Measurements from ENCODE around the gene NR3C2. TPM values are rescaled to one million over a fixed set of nuclear protein-coding genes. Genes with fewer than 3 reads are reported as not detected.

Gene NR3C2
- total RNA-seq, 2 experiments from 2014 or later: 6.1 to 6.4 TPM

GRCh38 chr4:148081267-148081666 lies 360.9 kb downstream of the NR3C2 start:
- intact Hi-C loops (cut with micrococcal nuclease): no loop called here
- H3K27ac Mint-ChIP-seq: no peak overlapping the region
- POLR2A ChIA-PET: interaction anchor here (0.6 kb wide), 1 partner anchor 171 kb away, joined by 6 read pairs; no protein-coding TSS in a partner anchor
- TF ChIP-seq CTCF (IDR thresholded peaks at IDR 0.05): no peak
- DNase-seq: no peak
- peaks cover 18% of the 10 kb centered on the region for H3K9me3 Mint-ChIP-seq
- peaks cover 18% of the 10 kb centered on the region for H3K4me1 Mint-ChIP-seq (ENCODE audit: low read depth)
- CTCF ChIA-PET: no interaction called here
- no peak overlapping the region for H3K4me3 Mint-ChIP-seq
- peaks cover 57% of the 10 kb centered on the region for H3K36me3 Mint-ChIP-seq (ENCODE audit: low read depth)
- ATAC-seq: no peak
- no peaks in the 10 kb centered on the region for H3K27me3 Mint-ChIP-seq

GRCh38 chr4:148079961-148080360 lies 362.3 kb downstream of the NR3C2 start:
- no peak for DNase-seq
- peaks cover 61% of the 10 kb centered on the region for H3K36me3 Mint-ChIP-seq (ENCODE audit: low read depth)
- TF ChIP-seq CTCF (IDR thresholded peaks at IDR 0.05): no peak
- ATAC-seq: no peak
- H3K9me3 Mint-ChIP-seq: peaks cover 23% of the 10 kb centered on the region
- no peak overlapping the region for H3K4me3 Mint-ChIP-seq
- POLR2A ChIA-PET: no interaction called here
- no peaks in the 10 kb centered on the region for H3K27me3 Mint-ChIP-seq
- CTCF ChIA-PET: interaction anchor here (1.1 kb wide), 1 partner anchor 34 kb away, joined by 3 read pairs; no protein-coding TSS in a partner anchor
- peaks cover 7% of the 10 kb centered on the region for H3K4me1 Mint-ChIP-seq (ENCODE audit: low read depth)
- no peak overlapping the region for H3K27ac Mint-ChIP-seq
- intact Hi-C loops (cut with micrococcal nuclease): no loop called here

GRCh38 chr4:148078061-148078460 lies 364.2 kb downstream of the NR3C2 start:
- intact Hi-C loops (cut with micrococcal nuclease): no loop called here
- no peaks in the 10 kb centered on the region for H3K27me3 Mint-ChIP-seq
- H3K36me3 Mint-ChIP-seq (ENCODE audit: low read depth): peaks cover 71% of the 10 kb centered on the region
- H3K9me3 Mint-ChIP-seq: peaks cover 30% of the 10 kb centered on the region
- POLR2A ChIA-PET: no interaction called here
- H3K4me1 Mint-ChIP-seq (ENCODE audit: low read depth): no peaks in the 10 kb centered on the region
- no peak overlapping the region for H3K4me3 Mint-ChIP-seq
- TF ChIP-seq CTCF (IDR thresholded peaks at IDR 0.05): no peak
- no peak overlapping the region for H3K27ac Mint-ChIP-seq
- ATAC-seq (no peak), DNase-seq (no peak)
- CTCF ChIA-PET: interaction anchor here (0.6 kb wide), 2 partner anchors 14 to 26 kb away, joined by 3 read pairs; no protein-coding TSS in a partner anchor

GRCh38 chr4:148077581-148077980 lies 364.6 kb downstream of the NR3C2 start:
- TF ChIP-seq CTCF (IDR thresholded peaks at IDR 0.05): no peak
- peaks cover 73% of the 10 kb centered on the region for H3K36me3 Mint-ChIP-seq (ENCODE audit: low read depth)
- POLR2A ChIA-PET: no interaction called here
- no peak overlapping the region for H3K4me3 Mint-ChIP-seq
- intact Hi-C loops (cut with micrococcal nuclease): no loop called here
- no peak for DNase-seq
- no peaks in the 10 kb centered on the region for H3K4me1 Mint-ChIP-seq (ENCODE audit: low read depth)
- H3K27ac Mint-ChIP-seq: no peak overlapping the region
- peaks cover 30% of the 10 kb centered on the region for H3K9me3 Mint-ChIP-seq
- CTCF ChIA-PET: interaction anchor here (0.6 kb wide), 2 partner anchors 14 to 25 kb away, joined by 3 read pairs; no protein-coding TSS in a partner anchor
- ATAC-seq: no peak
- H3K27me3 Mint-ChIP-seq: no peaks in the 10 kb centered on the region

GRCh38 chr4:148076964-148077363 lies 365.2 kb downstream of the NR3C2 start:
- intact Hi-C loops (cut with micrococcal nuclease): no loop called here
- Mint-ChIP-seq H3K9me3 (peaks cover 30% of the 10 kb centered on the region), H3K36me3 (ENCODE audit: low read depth) (peaks cover 78% of the 10 kb centered on the region), H3K27me3 (no peaks in the 10 kb centered on the region), H3K27ac (no peak overlapping the region), H3K4me1 (ENCODE audit: low read depth) (no peaks in the 10 kb centered on the region), H3K4me3 (no peak overlapping the region)
- CTCF ChIA-PET: no interaction called here
- POLR2A ChIA-PET: no interaction called here
- DNase-seq (no peak), ATAC-seq (no peak)
- no peak for TF ChIP-seq CTCF (IDR thresholded peaks at IDR 0.05)
